ENCODE results near the gene GATB. TPM values are rescaled to one million over a fixed set of nuclear protein-coding genes. Genes with fewer than 3 reads are reported as not detected.

Gene GATB
- total RNA-seq, 1 donor from 2014 or later, result 102 TPM

- intact Hi-C loops (cut with micrococcal nuclease), result no loop called here
Measured at GRCh38 chr4:151766691-151767090, 5.9 kb upstream of the GATB start.

GRCh38 chr4:151760002-151760401 lies 805 bp downstream of the GATB start:
- no peaks in the 10 kb centered on the region for H3K27me3 ChIP-seq (ENCODE audit: low read depth)
- no peak for TF ChIP-seq CTCF (IDR thresholded peaks at IDR 0.05; ENCODE audit: borderline replicate concordance)
- peak overlapping the region; percentile 86 for H3K4me3 ChIP-seq
- H3K4me1 ChIP-seq, result peaks cover 27% of the 10 kb centered on the region
- intact Hi-C loops (cut with micrococcal nuclease), result no loop called here
- H3K9me3 ChIP-seq (replicated peaks), result no peaks in the 10 kb centered on the region
- no peak for DNase-seq
- H3K27ac ChIP-seq (replicated peaks), result no peak overlapping the region
- peaks cover 34% of the 10 kb centered on the region for H3K36me3 ChIP-seq

More at GRCh38 chr4:151766691-151767090, 5.9 kb upstream of the GATB start:
- TF ChIP-seq CTCF (IDR thresholded peaks at IDR 0.05; ENCODE audit: borderline replicate concordance), result no peak
- peaks cover 4% of the 10 kb centered on the region for H3K27me3 ChIP-seq (ENCODE audit: low read depth)
- peaks cover 18% of the 10 kb centered on the region for H3K4me1 ChIP-seq
- H3K27ac ChIP-seq (replicated peaks), result no peak overlapping the region
- no peaks in the 10 kb centered on the region for H3K36me3 ChIP-seq
- no peaks in the 10 kb centered on the region for H3K9me3 ChIP-seq (replicated peaks)
- no peak overlapping the region for H3K4me3 ChIP-seq
- no peak for DNase-seq

GRCh38 chr4:151753056-151753455 lies 7.8 kb downstream of the GATB start:
- Histone ChIP-seq H3K27ac (replicated peaks) (no peak overlapping the region), H3K27me3 (ENCODE audit: low read depth) (no peaks in the 10 kb centered on the region), H3K4me3 (no peak overlapping the region), H3K36me3 (peaks cover 51% of the 10 kb centered on the region), H3K9me3 (replicated peaks) (no peaks in the 10 kb centered on the region), H3K4me1 (no peaks in the 10 kb centered on the region)
- TF ChIP-seq CTCF (IDR thresholded peaks at IDR 0.05; ENCODE audit: borderline replicate concordance), result no peak
- DNase-seq, result no peak
- intact Hi-C loops (cut with micrococcal nuclease), result no loop called here

GRCh38 chr4:151750156-151750555 lies 10.7 kb downstream of the GATB start:
- no peaks in the 10 kb centered on the region for H3K27me3 ChIP-seq (ENCODE audit: low read depth)
- H3K36me3 ChIP-seq, result peaks cover 24% of the 10 kb centered on the region
- no peak overlapping the region for H3K27ac ChIP-seq (replicated peaks)
- no peak for DNase-seq
- peaks cover 13% of the 10 kb centered on the region for H3K4me1 ChIP-seq
- no peaks in the 10 kb centered on the region for H3K9me3 ChIP-seq (replicated peaks)
- intact Hi-C loops (cut with micrococcal nuclease), result no loop called here
- H3K4me3 ChIP-seq, result no peak overlapping the region
- no peak for TF ChIP-seq CTCF (IDR thresholded peaks at IDR 0.05; ENCODE audit: borderline replicate concordance)

- peak overlapping the region; percentile 69 for H3K27ac ChIP-seq (replicated peaks)
- DNase-seq, result no peak
- intact Hi-C loops (cut with micrococcal nuclease), result no loop called here
- H3K9me3 ChIP-seq (replicated peaks), result no peaks in the 10 kb centered on the region
- H3K36me3 ChIP-seq, result no peaks in the 10 kb centered on the region
- no peak overlapping the region for H3K4me3 ChIP-seq
- H3K27me3 ChIP-seq (ENCODE audit: low read depth), result no peaks in the 10 kb centered on the region
- TF ChIP-seq CTCF (IDR thresholded peaks at IDR 0.05; ENCODE audit: borderline replicate concordance), result no peak
- peaks cover 27% of the 10 kb centered on the region for H3K4me1 ChIP-seq
Measured at GRCh38 chr4:151745481-151746231, 15.2 kb downstream of the GATB start.

Measured in left ventricle myocardium inferior (tissue), 1 donor.